Calu3 (cell line): ENCODE data around the gene PTRH2. TPM values are rescaled to one million over a fixed set of nuclear protein-coding genes. Genes with fewer than 3 reads are reported as not detected.

Experiments
- BruUV-seq: library from RNA; stranded (reverse); fragments of 400-500 nt; replicated peaks from 2 replicates; lab custom pipeline; 2021; lab: Mats Ljungman, UMichigan
- CTCF ChIA-PET: fragments of 300-600 bp; sonication (Branson Sonifier 250); formaldehyde crosslinking; loops from one replicate; lab custom pipeline; 2022; ENCODE audit warnings: antibody characterized with exemption; lab: Charles Lee
- DNase-seq: peaks from one replicate; pipeline ENCODE4 v3.0.0; 2022
- H3K27ac Mint-ChIP-seq: one replicate; pipeline ENCODE4 v1.8.0; 2022; ENCODE audit warnings: mixed read lengths; ENCODE audit not compliant: unreplicated experiment
- H3K27me3 Mint-ChIP-seq: one replicate; pipeline ENCODE4 v1.8.0; 2022; ENCODE audit warnings: mixed read lengths; ENCODE audit not compliant: unreplicated experiment
- H3K36me3 Mint-ChIP-seq: one replicate; pipeline ENCODE4 v1.8.0; 2022; ENCODE audit warnings: mild to moderate bottlenecking, moderate library complexity, mixed read lengths; ENCODE audit not compliant: insufficient read depth, unreplicated experiment
- H3K4me1 Mint-ChIP-seq: one replicate; pipeline ENCODE4 v1.8.0; 2022; ENCODE audit warnings: mild to moderate bottlenecking, low read depth, mixed read lengths; ENCODE audit not compliant: unreplicated experiment
- H3K4me3 Mint-ChIP-seq: one replicate; pipeline ENCODE4 v1.8.0; 2022; ENCODE audit warnings: mild to moderate bottlenecking, low read depth, moderate library complexity, mixed read lengths; ENCODE audit not compliant: unreplicated experiment
- H3K9me3 Mint-ChIP-seq: one replicate; pipeline ENCODE4 v1.8.0; 2022; ENCODE audit warnings: low read depth, mixed read lengths; ENCODE audit not compliant: unreplicated experiment
- CTCF ChIP-seq: fragments of 200-600 bp; IDR thresholded peaks from one replicate; pipeline ENCODE4 v1.8.0; 2022; ENCODE audit warnings: antibody characterized with exemption; ENCODE audit not compliant: unreplicated experiment
- intact Hi-C: fragments of 100-400 bp; cut with micrococcal nuclease; formaldehyde crosslinking; loops from one replicate; pipeline ENCODE4 v1.10.0; 2022; ENCODE audit not compliant: unreplicated experiment
- total RNA-seq: library from RNA; stranded (reverse); gene quantifications from 2 replicates; pipeline ENCODE4 v1.2.3, GENCODE V29; 2022

The PTRH2 gene
- total RNA-seq, 1 experiment from 2014 or later: 29.8 TPM

GRCh38 chr17:59748591-59748990 lies 41.4 kb upstream of the PTRH2 start:
- CTCF ChIA-PET: interaction anchor here (0.5 kb wide), 1 partner anchor 1081 kb away, joined by 8 read pairs; no protein-coding TSS in a partner anchor
- Mint-ChIP-seq H3K4me3 (no peak overlapping the region), H3K9me3 (no peaks in the 10 kb centered on the region), H3K27ac (no peak overlapping the region), H3K36me3 (no peaks in the 10 kb centered on the region), H3K27me3 (no peaks in the 10 kb centered on the region), H3K4me1 (peaks cover 8% of the 10 kb centered on the region)
- no peak for TF ChIP-seq CTCF
- BruUV-seq: no TSS peak
- no peak for DNase-seq
- intact Hi-C loops: no loop called here

- Mint-ChIP-seq H3K4me3 (no peak overlapping the region), H3K36me3 (no peaks in the 10 kb centered on the region), H3K4me1 (peaks cover 2% of the 10 kb centered on the region), H3K27ac (no peak overlapping the region), H3K9me3 (peaks cover 4% of the 10 kb centered on the region), H3K27me3 (no peaks in the 10 kb centered on the region)
- CTCF ChIA-PET: interaction anchor here (1.2 kb wide), 1 partner anchor 112 kb away, joined by 4 read pairs; no protein-coding TSS in a partner anchor
- no TSS peak for BruUV-seq
- intact Hi-C loops: no loop called here
- peak; percentile 45 for TF ChIP-seq CTCF
- no peak for DNase-seq
Observed at GRCh38 chr17:59746849-59747445, 39.7 kb upstream of the PTRH2 start.

- no peaks in the 10 kb centered on the region for H3K27me3 Mint-ChIP-seq
- no peak overlapping the region for H3K4me3 Mint-ChIP-seq
- H3K4me1 Mint-ChIP-seq: no peaks in the 10 kb centered on the region
- no peak for DNase-seq
- TF ChIP-seq CTCF: no peak
- intact Hi-C loops: no loop called here
- CTCF ChIA-PET: no interaction called here
- no peaks in the 10 kb centered on the region for H3K36me3 Mint-ChIP-seq
- BruUV-seq: no TSS peak
- no peak overlapping the region for H3K27ac Mint-ChIP-seq
- H3K9me3 Mint-ChIP-seq: peaks cover 4% of the 10 kb centered on the region
Observed at GRCh38 chr17:59745040-59745439, 37.8 kb upstream of the PTRH2 start.

GRCh38 chr17:59743842-59744241 lies 36.6 kb upstream of the PTRH2 start:
- DNase-seq: no peak
- no TSS peak for BruUV-seq
- CTCF ChIA-PET: no interaction called here
- Mint-ChIP-seq H3K27ac (no peak overlapping the region), H3K9me3 (peaks cover 4% of the 10 kb centered on the region), H3K27me3 (no peaks in the 10 kb centered on the region), H3K4me3 (no peak overlapping the region), H3K4me1 (no peaks in the 10 kb centered on the region), H3K36me3 (no peaks in the 10 kb centered on the region)
- intact Hi-C loops: no loop called here
- no peak for TF ChIP-seq CTCF
